GM19468 (cell line): ENCODE data around the gene MARCHF7.
"Not testable (repeated sequence)": the region's sequence is repeated elsewhere in the genome, so short reads cannot be mapped to it uniquely, and the experiment has no call there.

Experiments used
- ATAC-seq: cut with Tn5 transposase; IDR thresholded peaks from one replicate; pipeline ENCODE4 v1.9.1; 2021; ENCODE audit warnings: mild to moderate bottlenecking, moderate library complexity, moderate number of reproducible peaks; ENCODE audit not compliant: unreplicated experiment; ENCODE audit errors: extremely low read depth

Gene MARCHF7

GRCh38 chr2:159712143-159712928 is at the start of gene MARCHF7:
TSS of gene MARCHF7 (plus strand) at chr2:159712506. CDS start at chr2:159729023, 16,517 bp downstream.
- ATAC-seq, result peak; percentile 89

- not testable (repeated sequence) for ATAC-seq
These were observed 44.9 kb upstream of the MARCHF7 start for GRCh38 chr2:159667423-159667822.

- no peak for ATAC-seq
These were observed 41.3 kb upstream of the MARCHF7 start for GRCh38 chr2:159671047-159671446.

GRCh38 chr2:159677654-159678053 is 34.7 kb upstream of the MARCHF7 start:
- ATAC-seq, result no peak

GRCh38 chr2:159680692-159681091 is 31.6 kb upstream of the MARCHF7 start:
- no peak for ATAC-seq

- ATAC-seq, result no peak
These were observed 28.5 kb upstream of the MARCHF7 start for GRCh38 chr2:159683817-159684216.

GRCh38 chr2:159684796-159685195 is 27.5 kb upstream of the MARCHF7 start:
- no peak for ATAC-seq

- no peak for ATAC-seq
These were observed 17.7 kb upstream of the MARCHF7 start for GRCh38 chr2:159694500-159695040.

- ATAC-seq, result no peak
These were observed 16.4 kb upstream of the MARCHF7 start for GRCh38 chr2:159695795-159696448.

- ATAC-seq, result no peak
These were observed 8.8 kb upstream of the MARCHF7 start for GRCh38 chr2:159703491-159703890.

- no peak for ATAC-seq
These were observed 5.8 kb upstream of the MARCHF7 start for GRCh38 chr2:159706385-159706980.

GRCh38 chr2:159708066-159708760 is 4.1 kb upstream of the MARCHF7 start:
- no peak for ATAC-seq

- no peak for ATAC-seq
These were observed 1.6 kb upstream of the MARCHF7 start for GRCh38 chr2:159710601-159711180.

GRCh38 chr2:159711562-159712142 is 654 bp upstream of the MARCHF7 start:
- ATAC-seq, result no peak

- no peak for ATAC-seq
These were observed 669 bp downstream of the MARCHF7 start for GRCh38 chr2:159712929-159713420.

- no peak for ATAC-seq
These were observed 1.4 kb downstream of the MARCHF7 start for GRCh38 chr2:159713631-159714246.

- no peak for ATAC-seq
These were observed 2.1 kb downstream of the MARCHF7 start for GRCh38 chr2:159714247-159714930.

- ATAC-seq, result no peak
These were observed 3.1 kb downstream of the MARCHF7 start for GRCh38 chr2:159715451-159715850.
